Loucy (cell line): ENCODE data around the gene NANOS2.

Experiments
- CTCF ChIP-seq: fragments of 200-600 bp; sonication (generic); conservative IDR thresholded peaks from 2 replicates; pipeline ENCODE4 v1.5.1; 2014; ENCODE audit warnings: mild to moderate bottlenecking, antibody characterized with exemption, low read length
- EZH2phosphoT487 ChIP-seq: fragments of 200-600 bp; IDR thresholded peaks from 2 replicates; pipeline ENCODE4 v1.6.1; 2018; ENCODE audit warnings: antibody characterized with exemption, mild to moderate bottlenecking, moderate library complexity, borderline replicate concordance

DNA sequence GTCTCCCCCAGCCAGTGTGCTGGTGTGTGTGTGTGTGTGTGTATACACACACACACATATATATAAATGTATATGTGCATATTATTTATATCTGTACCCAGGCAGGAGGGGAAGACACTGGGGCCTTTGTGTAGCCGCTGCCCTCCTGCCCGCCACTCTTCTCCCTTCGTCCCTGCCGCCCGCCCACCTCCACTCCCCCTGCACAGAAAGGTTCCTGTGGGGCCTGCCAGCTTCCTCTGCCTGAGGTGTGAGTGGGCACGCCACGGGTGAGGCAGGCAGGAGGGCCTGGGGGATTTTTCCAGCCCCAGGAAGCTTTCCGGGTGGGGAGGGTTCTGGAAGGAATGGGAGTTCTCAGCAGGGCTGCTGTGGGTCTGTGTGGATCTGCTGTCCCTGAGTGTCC lies 35.5 kb downstream of the NANOS2 start:
- TF ChIP-seq CTCF (no peak), EZH2phosphoT487 (no peak)
